HG03159 (cell line): ENCODE measurements around the gene EPAS1.

Experiments
- ATAC-seq: cut with Tn5 transposase; IDR thresholded peaks from one replicate; pipeline ENCODE4 v1.9.1; 2021; ENCODE audit warnings: mild to moderate bottlenecking, moderate library complexity; ENCODE audit not compliant: unreplicated experiment

The EPAS1 gene

GRCh38 chr2:46337208-46337994 lies 40.2 kb downstream of the EPAS1 start:
- ATAC-seq: no peak

DNA sequence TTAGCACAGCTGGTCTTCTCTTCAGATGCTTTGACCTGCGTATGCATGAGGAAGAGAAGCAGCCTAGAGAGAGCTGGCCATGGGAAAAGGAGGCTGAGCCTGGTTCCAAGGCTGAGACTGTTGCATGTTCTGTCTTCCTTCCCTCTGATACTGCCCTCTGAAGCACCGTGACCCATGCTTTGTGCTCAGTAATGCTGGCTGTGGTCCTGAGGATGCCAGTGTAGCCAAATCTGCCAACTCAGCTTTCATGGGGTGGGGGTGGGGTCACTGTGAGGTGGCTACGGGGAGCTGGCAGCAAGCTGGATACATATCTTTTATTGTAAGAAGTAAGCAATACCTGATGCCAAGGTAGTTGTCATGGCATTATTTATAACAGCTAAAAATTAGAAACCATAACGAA lies 41.5 kb downstream of the EPAS1 start:
- ATAC-seq: no peak

GRCh38 chr2:46339200-46339599 lies 42.0 kb downstream of the EPAS1 start:
- ATAC-seq: no peak

DNA sequence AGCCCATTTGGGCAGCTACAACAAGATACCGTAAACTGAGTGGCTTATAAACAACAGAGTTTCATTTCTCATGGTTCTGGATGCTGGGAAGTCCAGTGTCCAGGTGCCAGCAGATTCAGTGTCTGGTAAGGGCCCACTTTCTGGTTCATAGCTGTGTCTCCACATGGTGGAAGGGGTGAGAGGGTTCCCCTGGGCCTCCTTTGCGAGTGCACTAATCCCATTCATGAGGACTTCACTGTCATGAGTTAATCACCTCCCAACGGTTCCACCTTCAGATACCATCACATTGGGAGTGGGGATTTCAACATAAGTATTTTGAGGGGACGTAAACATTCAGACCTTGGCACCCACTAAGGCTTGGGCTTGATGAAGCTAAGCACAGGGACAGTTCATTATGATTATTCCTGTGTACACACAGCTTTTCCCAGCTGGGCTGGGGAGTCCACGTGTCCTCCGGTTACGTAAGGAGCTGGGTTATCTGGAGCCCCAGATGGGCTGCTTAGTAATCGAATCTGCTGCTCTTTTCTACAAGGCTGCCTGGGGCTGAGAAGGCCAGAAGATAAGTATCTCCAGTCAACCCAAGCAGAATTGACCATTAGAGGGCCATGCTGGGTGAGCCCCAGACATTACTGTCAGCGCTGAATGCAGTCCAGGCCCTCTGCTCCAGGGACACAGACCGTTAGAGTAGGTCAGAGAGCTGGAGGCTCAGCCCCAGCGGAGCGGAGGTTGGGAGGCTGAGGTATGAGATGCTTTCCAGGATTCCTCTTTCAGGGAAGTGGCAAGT lies 42.7 kb downstream of the EPAS1 start:
- ATAC-seq: no peak

DNA sequence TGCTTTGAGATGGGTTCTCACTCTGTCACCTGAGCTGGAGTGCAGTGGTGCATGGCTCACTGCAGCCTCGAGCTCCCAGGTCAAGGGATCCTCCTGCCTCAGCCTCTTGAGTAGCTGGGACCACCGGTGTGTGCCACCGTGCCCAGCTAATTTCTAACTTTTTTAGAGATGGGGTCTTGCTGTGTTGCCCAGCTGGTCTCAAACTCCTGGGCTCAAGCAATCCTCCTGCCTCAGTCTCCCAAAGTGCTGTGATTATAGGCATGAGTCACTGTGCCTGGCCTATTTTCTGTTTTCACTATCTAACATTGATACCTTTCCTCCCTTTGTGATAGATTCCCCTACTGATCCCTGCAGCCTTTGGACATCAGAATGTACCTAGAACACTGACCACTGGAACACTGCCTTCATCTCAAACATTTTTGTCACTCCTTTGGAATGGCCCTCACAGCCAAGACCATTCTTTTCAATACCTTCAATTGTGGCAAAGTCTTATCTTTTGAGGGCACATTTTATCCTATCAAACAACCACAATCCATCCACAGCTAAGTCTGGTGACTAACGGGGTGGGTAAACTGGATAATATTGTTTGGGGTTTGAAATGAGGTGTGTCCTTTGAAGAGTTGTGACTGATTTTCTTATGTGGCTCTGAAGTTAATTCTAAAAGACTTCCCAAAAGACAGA lies 43.7 kb downstream of the EPAS1 start:
- ATAC-seq: no peak

DNA sequence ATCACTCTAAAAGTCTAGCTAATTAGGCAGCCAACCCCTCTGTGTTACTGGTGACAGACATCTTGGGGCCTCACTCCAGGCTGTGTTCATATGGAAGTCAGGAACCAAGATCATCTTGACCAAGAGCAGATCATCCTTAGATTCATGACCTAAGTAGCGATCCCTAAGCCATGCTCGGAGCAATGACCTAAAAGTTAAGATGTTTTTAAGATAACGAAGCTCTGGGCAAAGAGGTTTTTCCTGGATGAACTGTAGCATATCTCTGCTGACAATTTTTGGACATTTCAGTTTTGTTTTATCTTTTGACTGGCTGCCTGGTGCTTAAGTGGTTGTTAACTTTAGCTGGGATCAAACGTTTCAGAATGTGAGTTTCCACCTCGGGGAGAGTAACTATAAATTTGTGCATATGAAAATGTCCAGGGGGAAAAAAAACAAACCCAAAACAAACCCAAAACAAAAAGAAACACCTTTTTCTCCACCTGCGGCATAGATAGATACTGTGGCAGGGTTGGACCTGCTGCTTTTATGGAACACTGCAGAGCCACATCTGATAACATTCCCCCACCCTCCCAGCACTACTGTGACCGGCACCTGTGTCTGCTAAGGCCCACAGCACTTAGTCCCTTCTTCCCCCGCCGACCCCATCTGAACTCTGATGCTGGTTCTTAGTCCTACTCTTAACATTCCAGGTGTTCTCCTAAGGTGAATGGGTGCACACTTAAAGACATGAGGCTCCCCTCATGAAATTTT lies 45.5 kb downstream of the EPAS1 start:
- no peak for ATAC-seq

GRCh38 chr2:46344706-46345105 lies 47.5 kb downstream of the EPAS1 start:
- no peak for ATAC-seq

GRCh38 chr2:46345775-46346174 lies 48.6 kb downstream of the EPAS1 start:
- no peak for ATAC-seq

- ATAC-seq: no peak
These were observed 49.5 kb downstream of the EPAS1 start for GRCh38 chr2:46346719-46347118.

DNA sequence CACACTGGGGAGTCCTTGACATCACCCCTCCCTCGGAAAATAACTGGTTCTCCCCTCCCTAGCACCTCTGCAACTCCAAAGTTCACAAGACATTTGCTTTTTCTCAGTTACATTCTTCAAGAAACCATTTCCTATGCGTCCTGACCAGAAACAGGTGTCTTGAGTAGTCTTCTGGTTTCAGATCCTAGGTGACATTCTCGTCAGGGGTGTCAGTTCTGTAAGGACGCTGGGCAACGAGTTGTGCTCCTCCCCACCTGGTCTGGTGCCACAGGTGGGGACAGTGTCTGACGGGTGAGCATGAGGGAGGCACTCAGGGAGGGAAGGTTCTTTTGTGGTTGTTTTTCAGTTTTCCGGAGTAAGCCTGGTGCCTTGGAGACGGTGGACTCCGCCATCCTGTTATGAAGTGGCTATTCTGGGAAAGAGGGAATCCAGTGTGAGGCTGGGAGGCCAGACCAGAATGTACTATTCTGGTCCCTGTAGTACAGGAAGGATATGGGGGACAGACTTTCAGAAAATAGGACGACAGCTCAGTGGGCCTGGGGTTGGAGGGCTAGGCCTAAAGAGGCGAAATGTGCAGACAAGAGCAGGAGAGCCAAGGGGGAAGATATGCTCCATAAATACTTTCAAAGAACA lies 50.6 kb downstream of the EPAS1 start:
- no peak for ATAC-seq

- ATAC-seq: no peak
These were observed 51.9 kb downstream of the EPAS1 start for GRCh38 chr2:46349115-46349547.

DNA sequence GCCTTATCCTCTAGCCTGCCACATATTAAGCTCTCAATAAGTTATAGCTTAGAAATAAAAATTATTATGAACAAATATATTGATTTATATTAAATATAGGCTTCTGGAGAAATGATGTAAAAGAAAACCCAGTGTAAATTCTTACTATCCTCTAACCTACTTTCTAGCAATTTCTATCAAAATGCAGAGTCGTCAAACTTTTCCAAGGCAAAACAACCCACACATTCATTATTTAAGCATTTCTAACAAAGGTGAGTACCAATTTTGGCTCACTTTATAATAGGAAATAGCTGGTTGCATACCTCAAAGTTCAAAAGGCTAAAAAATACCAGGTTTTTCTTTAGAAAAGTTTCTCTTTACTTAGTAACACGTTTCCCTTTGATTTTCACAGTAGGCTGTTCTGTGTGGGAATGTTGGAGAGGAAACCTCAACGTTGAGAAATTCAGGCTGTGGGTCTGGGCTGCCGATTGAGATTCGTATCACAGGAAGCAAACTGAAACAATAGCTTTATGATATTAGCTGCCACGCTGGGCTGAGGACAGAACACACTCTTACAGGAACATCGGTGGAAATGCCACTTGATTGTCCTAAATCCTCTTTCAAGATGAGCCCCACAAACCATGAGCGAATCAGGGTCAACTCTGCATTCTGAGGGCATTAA lies 53.0 kb downstream of the EPAS1 start:
- ATAC-seq: no peak

DNA sequence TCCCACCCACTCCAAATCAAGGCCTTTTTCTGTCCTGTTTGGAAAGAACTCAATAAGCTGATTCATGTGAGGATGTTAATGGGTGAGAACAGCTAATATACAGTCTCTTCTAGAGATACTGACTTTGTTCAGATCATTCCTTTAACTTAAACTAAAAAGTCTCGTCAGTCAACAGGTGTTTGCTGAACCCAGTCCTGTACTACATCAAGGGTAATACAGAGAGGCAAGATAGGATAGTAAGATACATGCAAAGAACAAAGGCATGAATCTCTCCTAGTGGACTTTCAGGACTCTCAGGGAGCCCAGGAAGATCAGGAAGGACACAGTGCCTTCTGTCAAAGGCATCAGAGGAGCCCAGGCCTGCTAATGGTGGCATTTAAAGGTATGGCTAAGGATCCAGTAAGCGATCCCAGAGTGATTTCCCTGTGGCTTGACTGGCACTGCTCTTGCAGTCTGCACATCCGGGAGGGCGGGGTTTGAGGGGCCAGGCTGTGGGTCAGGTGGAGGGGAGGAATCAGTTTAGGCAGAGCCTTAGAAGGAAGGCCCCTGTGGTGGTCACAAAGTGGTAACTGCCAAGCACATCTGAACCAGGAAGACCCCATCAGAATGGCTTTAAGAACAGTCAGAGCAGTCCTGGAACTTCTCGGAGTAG lies 54.0 kb downstream of the EPAS1 start:
- no peak for ATAC-seq

GRCh38 chr2:46351750-46352138 lies 54.5 kb downstream of the EPAS1 start:
- ATAC-seq: no peak

GRCh38 chr2:46352621-46353020 lies 55.4 kb downstream of the EPAS1 start:
- no peak for ATAC-seq

DNA sequence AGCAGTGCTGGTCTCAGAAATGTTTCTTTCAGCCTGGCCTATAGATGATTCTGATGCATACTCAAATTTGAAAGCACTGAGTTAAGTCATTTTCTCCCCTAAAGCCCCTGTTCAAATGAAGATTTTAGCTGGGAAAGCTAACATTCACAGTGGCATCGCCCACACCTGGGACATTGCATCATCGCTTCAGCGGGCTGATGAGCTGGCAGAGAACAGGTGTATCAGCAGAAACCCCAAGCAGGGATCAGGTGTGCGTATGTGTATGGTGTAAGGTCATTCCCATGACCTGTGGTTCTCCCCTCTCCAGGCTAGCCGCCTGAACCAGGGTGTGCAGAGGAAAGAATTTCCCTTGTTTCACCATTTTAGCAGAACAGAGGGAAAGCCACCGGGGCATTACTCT lies 56.3 kb downstream of the EPAS1 start:
- ATAC-seq: no peak

- ATAC-seq: no peak
These were observed 58.5 kb downstream of the EPAS1 start for GRCh38 chr2:46355756-46356155.

DNA sequence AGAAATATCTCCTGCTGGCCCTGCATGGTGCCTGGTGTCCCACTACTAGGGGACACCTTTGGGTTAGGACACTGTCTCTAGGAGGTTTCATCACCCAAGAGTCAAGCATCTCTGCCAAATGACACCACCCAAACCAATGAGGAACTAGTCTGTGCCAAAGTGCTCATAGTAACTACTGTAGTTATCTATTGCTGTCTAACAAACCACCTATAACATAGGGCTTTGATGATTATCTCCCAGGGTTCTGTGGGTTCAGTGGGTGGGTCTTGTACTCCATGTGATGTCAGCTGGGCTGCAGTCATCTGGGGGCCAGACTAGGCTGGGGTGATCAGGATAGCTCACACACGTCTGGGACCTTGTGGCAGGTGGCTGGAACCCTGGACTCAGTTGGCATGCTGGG lies 59.8 kb downstream of the EPAS1 start:
- ATAC-seq: no peak

DNA sequence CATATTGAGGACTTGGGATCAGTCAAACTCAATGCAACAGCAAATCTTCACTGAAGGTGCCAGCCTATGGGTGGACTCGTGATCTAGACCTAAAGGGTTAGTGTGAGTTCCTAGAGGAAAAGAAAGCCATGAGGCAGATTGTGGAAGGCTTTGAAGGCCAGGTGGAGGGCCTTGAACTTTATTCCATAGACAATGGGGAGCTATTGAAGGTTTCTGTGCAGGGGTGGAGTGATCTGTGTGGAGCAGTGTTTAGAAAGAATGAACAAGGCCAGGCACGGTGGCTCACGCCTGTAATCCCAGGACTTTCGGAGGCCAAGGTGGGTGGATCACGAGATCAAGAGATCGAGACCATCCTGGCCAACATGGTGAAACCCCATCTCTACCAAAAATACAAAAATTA lies 61.5 kb downstream of the EPAS1 start:
- ATAC-seq: no peak

DNA sequence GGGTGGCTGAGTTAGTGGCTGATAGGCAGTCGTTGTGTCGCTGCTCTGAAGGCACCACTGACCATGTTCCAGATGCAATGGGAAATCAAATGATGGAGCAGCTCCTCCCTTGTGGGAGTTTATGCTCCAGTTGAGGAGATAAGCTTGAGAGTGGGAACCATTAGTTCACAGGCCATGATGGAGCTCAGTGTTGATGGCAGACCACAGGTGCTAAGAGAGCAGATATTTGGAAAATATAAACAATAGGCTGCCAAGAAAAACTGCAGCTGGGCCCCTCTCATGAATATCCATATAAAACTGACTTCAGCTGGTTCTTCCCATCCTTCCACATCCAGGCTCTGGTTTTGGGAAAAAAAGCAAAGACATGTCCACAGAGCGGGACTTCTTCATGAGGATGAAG lies 63.1 kb downstream of the EPAS1 start:
- ATAC-seq: no peak
